Natural killer cell (primary cell): ENCODE data around the gene RGS19. TPM values are rescaled to one million over a fixed set of nuclear protein-coding genes. Genes with fewer than 3 reads are reported as not detected.
A peak's percentile ranks its signal among the peaks of the same experiment; 100 is the strongest.

Source experiments
- ATAC-seq, 3 donors: fragments of 150-1000 bp in 2 of 3; fragments of 200-7000 bp in 1 of 3; cut with Tn5 transposase; 1 replicate in 1 of 3; 2 replicates in 2 of 3; pipeline ENCODE4 v1.10.0; 2021; ENCODE audit warnings: mild to moderate bottlenecking in 2 of 3, moderate library complexity in 2 of 3
- DNase-seq, 2 donors: peaks; one replicate each; pipeline versions ENCODE4 v3.0.0 to v3.0.0-alpha.2; 2013 to 2021; ENCODE audit warnings: mixed read lengths in 1 of 2
- H3K27ac ChIP-seq: one replicate; pipeline ENCODE4 v1.5.1; 2013; ENCODE audit warnings: mild to moderate bottlenecking, low read length
- H3K27me3 ChIP-seq: one replicate; pipeline ENCODE4 v1.6.1; 2013; ENCODE audit warnings: low read length; ENCODE audit not compliant: control insufficient read depth, insufficient read depth
- H3K36me3 ChIP-seq: one replicate; pipeline ENCODE4 v1.6.1; 2013; ENCODE audit warnings: low read length; ENCODE audit not compliant: control insufficient read depth, insufficient read depth
- H3K4me1 ChIP-seq: one replicate; pipeline ENCODE4 v1.6.1; 2013; ENCODE audit warnings: low read length; ENCODE audit not compliant: control insufficient read depth, insufficient read depth
- H3K4me3 ChIP-seq: one replicate; pipeline ENCODE4 v1.5.1; 2013; ENCODE audit warnings: low read length
- H3K9me3 ChIP-seq: one replicate; pipeline ENCODE4 v1.6.1; 2013; ENCODE audit warnings: low read length; ENCODE audit not compliant: control insufficient read depth, insufficient read depth
- H3K27ac Mint-ChIP-seq, 2 donors: one replicate each; pipeline ENCODE4 v1.8.0; 2022; ENCODE audit warnings: mild to moderate bottlenecking in 2 of 2, mixed read lengths in 2 of 2, moderate library complexity in 1 of 2
- H3K27me3 Mint-ChIP-seq, 2 donors: one replicate each; pipeline ENCODE4 v1.8.0; 2022; ENCODE audit warnings: low read depth in 2 of 2, mixed read lengths in 2 of 2
- H3K36me3 Mint-ChIP-seq: one replicate; pipeline ENCODE4 v1.8.0; 2022; ENCODE audit warnings: mixed read lengths
- H3K4me1 Mint-ChIP-seq, 2 donors: one replicate each; pipeline ENCODE4 v1.8.0; 2022; ENCODE audit warnings: mixed read lengths in 2 of 2
- H3K4me3 Mint-ChIP-seq: one replicate; pipeline ENCODE4 v1.8.0; 2022; ENCODE audit warnings: mild to moderate bottlenecking, moderate library complexity, mixed read lengths
- H3K9me3 Mint-ChIP-seq, 2 donors: one replicate each; pipeline ENCODE4 v1.8.0; 2022; ENCODE audit warnings: mixed read lengths in 2 of 2
- WGBS: methylation state at CpG from one replicate; pipeline ENCODE4 v1.1.7; 2013; ENCODE audit warnings: missing lambda C conversion rate; ENCODE audit not compliant: insufficient coverage; 5-methylcytosine and 5-hydroxymethylcytosine counted together
- intact Hi-C: fragments of 100-400 bp; cut with micrococcal nuclease; formaldehyde crosslinking; loops from one replicate; pipeline ENCODE4 v1.14.2; 2022
- total RNA-seq, 4 donors: library from RNA; stranded (reverse); fragments of 120-200 nt in 1 of 4; gene quantifications; one replicate each; pipeline versions ENCODE4 v1.2.3 to v1.2.4, GENCODE V29; 2013 to 2022
- TF ChIP-seq, protein P1 (sequence below): fragments of 200-600 bp; IDR thresholded peaks from one replicate; pipeline ENCODE4 v1.8.0; 2022; ENCODE audit warnings: antibody characterized with exemption

RGS19 gene
- total RNA-seq, 3 donors from 2014 or later (not counting 1 experiment from before 2014, with no cell fraction given), result 61.9 to 76.4 (median 68.2) TPM

- peak; percentile 62 to 67 (median 66) for ATAC-seq
Observed at GRCh38 chr20:64056889-64057627, 22.3 kb downstream of the RGS19 start.

DNA sequence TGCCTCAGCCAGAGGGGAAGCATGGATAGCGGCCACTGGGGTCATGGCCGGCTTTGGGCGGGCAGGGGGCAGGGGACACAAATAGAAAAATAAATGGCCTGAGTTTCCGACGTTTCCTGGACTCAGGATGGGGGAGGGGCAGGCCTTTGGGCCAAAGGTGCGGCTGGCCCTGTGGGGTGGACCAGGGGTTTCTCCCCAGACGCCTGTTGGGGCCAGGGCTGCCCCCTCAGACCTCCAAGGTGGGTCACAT, 22.8 kb downstream of the RGS19 start:
- H3K27ac Mint-ChIP-seq, result no peak overlapping the region
- H3K27me3 Mint-ChIP-seq, result peaks cover 0 to 16% of the 10 kb centered on the region in 2 donors
- DNase-seq (no peak), ATAC-seq (no peak)
- no peaks in the 10 kb centered on the region for H3K9me3 ChIP-seq
- H3K4me3 Mint-ChIP-seq, result no peak overlapping the region
- no peaks in the 10 kb centered on the region for H3K9me3 Mint-ChIP-seq
- peaks cover 12% of the 10 kb centered on the region for H3K27me3 ChIP-seq
- H3K36me3 ChIP-seq, result no peaks in the 10 kb centered on the region
- no peak overlapping the region for H3K4me3 ChIP-seq
- intact Hi-C loops, result no loop called here
- no peaks in the 10 kb centered on the region for H3K36me3 Mint-ChIP-seq
- H3K27ac ChIP-seq, result no peak overlapping the region
- H3K4me1 Mint-ChIP-seq, result peaks cover 9 to 22% of the 10 kb centered on the region in 2 donors
- 54% methylated on average over 7 of the region's 7 CpGs for WGBS
- TF ChIP-seq, protein P1, sequence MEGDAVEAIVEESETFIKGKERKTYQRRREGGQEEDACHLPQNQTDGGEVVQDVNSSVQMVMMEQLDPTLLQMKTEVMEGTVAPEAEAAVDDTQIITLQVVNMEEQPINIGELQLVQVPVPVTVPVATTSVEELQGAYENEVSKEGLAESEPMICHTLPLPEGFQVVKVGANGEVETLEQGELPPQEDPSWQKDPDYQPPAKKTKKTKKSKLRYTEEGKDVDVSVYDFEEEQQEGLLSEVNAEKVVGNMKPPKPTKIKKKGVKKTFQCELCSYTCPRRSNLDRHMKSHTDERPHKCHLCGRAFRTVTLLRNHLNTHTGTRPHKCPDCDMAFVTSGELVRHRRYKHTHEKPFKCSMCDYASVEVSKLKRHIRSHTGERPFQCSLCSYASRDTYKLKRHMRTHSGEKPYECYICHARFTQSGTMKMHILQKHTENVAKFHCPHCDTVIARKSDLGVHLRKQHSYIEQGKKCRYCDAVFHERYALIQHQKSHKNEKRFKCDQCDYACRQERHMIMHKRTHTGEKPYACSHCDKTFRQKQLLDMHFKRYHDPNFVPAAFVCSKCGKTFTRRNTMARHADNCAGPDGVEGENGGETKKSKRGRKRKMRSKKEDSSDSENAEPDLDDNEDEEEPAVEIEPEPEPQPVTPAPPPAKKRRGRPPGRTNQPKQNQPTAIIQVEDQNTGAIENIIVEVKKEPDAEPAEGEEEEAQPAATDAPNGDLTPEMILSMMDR, result no peak
- peaks cover 17% of the 10 kb centered on the region for H3K4me1 ChIP-seq

More at GRCh38 chr20:64056889-64057627, 22.3 kb downstream of the RGS19 start:
- 59% methylated on average over 38 of the region's 39 CpGs for WGBS
- Histone ChIP-seq H3K36me3 (no peaks in the 10 kb centered on the region), H3K27me3 (peaks cover 9% of the 10 kb centered on the region), H3K4me3 (no peak overlapping the region), H3K27ac (no peak overlapping the region), H3K4me1 (peaks cover 17% of the 10 kb centered on the region), H3K9me3 (no peaks in the 10 kb centered on the region)
- intact Hi-C loops, result loop anchor here (1.0 kb wide), 1 partner anchor 18 kb away; no protein-coding TSS in a partner anchor
- Mint-ChIP-seq H3K27me3 (peaks cover 0 to 16% of the 10 kb centered on the region in 2 donors), H3K4me1 (peaks cover 9 to 22% of the 10 kb centered on the region in 2 donors), H3K4me3 (peak overlapping the region; percentile 58), H3K9me3 (no peaks in the 10 kb centered on the region), H3K27ac (peak overlapping the region in 1 of 2 donors; percentile 65), H3K36me3 (no peaks in the 10 kb centered on the region)
- DNase-seq, result peak in 1 of 2 donors; percentile 48
- TF ChIP-seq, protein P1, result no peak

- peaks cover 12% of the 10 kb centered on the region for H3K27me3 ChIP-seq
- intact Hi-C loops, result no loop called here
- H3K27ac ChIP-seq, result no peak overlapping the region
- no peak for DNase-seq
- Mint-ChIP-seq H3K9me3 (no peaks in the 10 kb centered on the region), H3K27ac (no peak overlapping the region), H3K27me3 (peaks cover 0 to 16% of the 10 kb centered on the region in 2 donors), H3K36me3 (no peaks in the 10 kb centered on the region), H3K4me3 (no peak overlapping the region), H3K4me1 (peaks cover 9 to 22% of the 10 kb centered on the region in 2 donors)
- TF ChIP-seq, protein P1, result no peak
- no peaks in the 10 kb centered on the region for H3K9me3 ChIP-seq
- 63% methylated on average over 22 of the region's 22 CpGs for WGBS
- H3K36me3 ChIP-seq, result no peaks in the 10 kb centered on the region
- H3K4me1 ChIP-seq, result peaks cover 17% of the 10 kb centered on the region
- H3K4me3 ChIP-seq, result no peak overlapping the region
- no peak for ATAC-seq
Observed at GRCh38 chr20:64055893-64056638, 23.3 kb downstream of the RGS19 start.
